GM12875 (cell line): ENCODE data around the gene CCDC33.

Experiments used
- H3K4me3 ChIP-seq: one replicate; pipeline ENCODE4 v1.5.1; 2011; ENCODE audit warnings: low read depth, low read length, control low read depth
- TF ChIP-seq, protein P1 (sequence below): IDR thresholded peaks from 2 replicates; pipeline ENCODE4 v1.5.1; 2011; ENCODE audit warnings: low read depth, mild to moderate bottlenecking, control low read depth, inconsistent platforms, low read length, moderate library complexity, borderline replicate concordance; ENCODE audit not compliant: insufficient read depth

Gene CCDC33

GRCh38 chr15:74272812-74273211, 36.7 kb downstream of the CCDC33 start:
- TF ChIP-seq, protein P1, sequence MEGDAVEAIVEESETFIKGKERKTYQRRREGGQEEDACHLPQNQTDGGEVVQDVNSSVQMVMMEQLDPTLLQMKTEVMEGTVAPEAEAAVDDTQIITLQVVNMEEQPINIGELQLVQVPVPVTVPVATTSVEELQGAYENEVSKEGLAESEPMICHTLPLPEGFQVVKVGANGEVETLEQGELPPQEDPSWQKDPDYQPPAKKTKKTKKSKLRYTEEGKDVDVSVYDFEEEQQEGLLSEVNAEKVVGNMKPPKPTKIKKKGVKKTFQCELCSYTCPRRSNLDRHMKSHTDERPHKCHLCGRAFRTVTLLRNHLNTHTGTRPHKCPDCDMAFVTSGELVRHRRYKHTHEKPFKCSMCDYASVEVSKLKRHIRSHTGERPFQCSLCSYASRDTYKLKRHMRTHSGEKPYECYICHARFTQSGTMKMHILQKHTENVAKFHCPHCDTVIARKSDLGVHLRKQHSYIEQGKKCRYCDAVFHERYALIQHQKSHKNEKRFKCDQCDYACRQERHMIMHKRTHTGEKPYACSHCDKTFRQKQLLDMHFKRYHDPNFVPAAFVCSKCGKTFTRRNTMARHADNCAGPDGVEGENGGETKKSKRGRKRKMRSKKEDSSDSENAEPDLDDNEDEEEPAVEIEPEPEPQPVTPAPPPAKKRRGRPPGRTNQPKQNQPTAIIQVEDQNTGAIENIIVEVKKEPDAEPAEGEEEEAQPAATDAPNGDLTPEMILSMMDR: no peak
- no peak overlapping the region for H3K4me3 ChIP-seq

DNA sequence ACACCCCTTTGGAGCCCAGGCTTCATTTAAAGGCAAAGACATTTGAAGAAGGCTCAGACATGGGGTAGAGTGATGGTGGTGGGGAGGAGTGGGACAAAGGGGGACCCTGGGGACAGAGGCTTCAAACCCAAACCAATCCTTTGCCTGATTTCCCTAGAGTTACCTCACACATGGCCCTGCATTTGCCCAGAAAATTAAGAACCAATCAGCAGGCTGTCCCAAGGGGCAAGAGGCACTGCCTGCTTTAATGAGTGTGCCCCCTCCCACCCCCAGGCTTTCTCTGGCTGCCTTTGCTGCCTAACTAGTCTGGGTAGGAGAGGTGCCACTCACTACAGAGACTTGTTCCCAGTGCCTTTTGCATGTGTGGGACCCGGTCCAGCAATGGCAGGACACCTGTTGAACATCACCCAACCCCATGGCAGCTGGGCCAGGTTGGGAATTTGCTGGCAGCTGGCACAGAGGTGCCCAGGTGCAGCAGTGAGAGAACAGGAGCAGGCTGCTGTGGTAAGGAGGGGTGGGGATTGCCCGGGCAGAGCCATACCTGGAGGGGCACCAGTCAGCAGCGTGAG, 38.4 kb downstream of the CCDC33 start:
- TF ChIP-seq, protein P1: no peak
- no peak overlapping the region for H3K4me3 ChIP-seq

DNA sequence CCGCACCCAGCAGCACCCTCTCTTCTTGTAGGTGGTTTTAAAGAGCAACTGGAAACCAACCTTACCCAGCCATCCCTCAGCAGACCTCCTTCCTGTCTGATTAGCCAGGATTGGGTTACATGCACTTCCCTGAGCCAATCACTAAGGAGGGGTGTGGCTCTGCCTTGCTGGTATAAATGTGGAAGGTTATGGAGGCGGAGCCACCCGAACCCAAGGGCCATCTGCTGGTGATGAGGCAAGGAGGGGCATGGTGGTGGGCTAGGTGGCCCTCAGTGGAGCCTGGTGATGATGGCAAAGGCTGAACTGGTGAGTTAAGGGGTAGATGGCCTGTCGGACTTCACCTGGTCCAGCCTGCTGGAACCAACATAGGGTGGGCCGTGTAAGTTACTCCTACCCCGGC, 39.8 kb downstream of the CCDC33 start:
- TF ChIP-seq, protein P1: no peak

GRCh38 chr15:74276560-74276959, 40.4 kb downstream of the CCDC33 start:
- TF ChIP-seq, protein P1: no peak
- H3K4me3 ChIP-seq: no peak overlapping the region

More for the DNA sequence above, 39.8 kb downstream of the CCDC33 start:
- no peak overlapping the region for H3K4me3 ChIP-seq

GRCh38 chr15:74277242-74277810, 41.2 kb downstream of the CCDC33 start:
- no peak overlapping the region for H3K4me3 ChIP-seq
- TF ChIP-seq, protein P1: no peak

GRCh38 chr15:74278207-74278606, 42.1 kb downstream of the CCDC33 start:
- H3K4me3 ChIP-seq: no peak overlapping the region
- TF ChIP-seq, protein P1: no peak
